Renal cortical epithelial cell (primary cell): ENCODE measurements around the gene CHMP4A. TPM values are rescaled to one million over a fixed set of nuclear protein-coding genes. Genes with fewer than 3 reads are reported as not detected.
A peak's percentile ranks its signal among the peaks of the same experiment; 100 is the strongest.

Experiments used
- DNase-seq: peaks from one replicate; pipeline ENCODE4 v3.0.0-alpha.2; 2011; ENCODE audit warnings: low read depth
- total RNA-seq: library from RNA; depleted of rRNA; stranded (reverse); fragments of >200 nt; gene quantifications from 2 replicates; pipeline ENCODE4 v1.2.3, GENCODE V29; 2014

CHMP4A gene
- total RNA-seq, 1 donor from 2014 or later: 65.1 TPM

- DNase-seq: peak; percentile 72
Measured at GRCh38 chr14:24195186-24196070, 17.9 kb downstream of the CHMP4A start, which contains the start of gene TM9SF1. TSS of gene TM9SF1 (minus strand) at chr14:24195441. CDS start at chr14:24195019, 422 bp downstream.

GRCh38 chr14:24194873-24195185, 18.5 kb downstream of the CHMP4A start:
- DNase-seq: no peak

- no peak for DNase-seq
Measured at GRCh38 chr14:24194186-24194872, 19.0 kb downstream of the CHMP4A start.

- DNase-seq: no peak
Measured at GRCh38 chr14:24192933-24193332, 20.4 kb downstream of the CHMP4A start.

GRCh38 chr14:24190416-24190815, 22.9 kb downstream of the CHMP4A start:
- DNase-seq: no peak

GRCh38 chr14:24189460-24189859, 23.8 kb downstream of the CHMP4A start:
- DNase-seq: no peak

GRCh38 chr14:24189059-24189375, 24.3 kb downstream of the CHMP4A start:
- DNase-seq: no peak

- peak; percentile 94 for DNase-seq
Measured at GRCh38 chr14:24188251-24189058, 24.8 kb downstream of the CHMP4A start, which contains the start of gene IPO4. TSS of gene IPO4 (minus strand) at chr14:24188816. CDS start at chr14:24188787, 29 bp downstream.

- no peak for DNase-seq
Measured at GRCh38 chr14:24187539-24187915, 25.8 kb downstream of the CHMP4A start.

- no peak for DNase-seq
Measured at GRCh38 chr14:24186831-24187538, 26.3 kb downstream of the CHMP4A start.

- no peak for DNase-seq
Measured at GRCh38 chr14:24185741-24186140, 27.5 kb downstream of the CHMP4A start.

GRCh38 chr14:24185026-24185425, 28.3 kb downstream of the CHMP4A start:
- no peak for DNase-seq

GRCh38 chr14:24184104-24184970, 29.0 kb downstream of the CHMP4A start:
- DNase-seq: no peak

GRCh38 chr14:24183014-24183481, 30.2 kb downstream of the CHMP4A start:
- DNase-seq: no peak

- no peak for DNase-seq
Measured at GRCh38 chr14:24182110-24182882, 31.0 kb downstream of the CHMP4A start.

GRCh38 chr14:24181371-24182077, 31.8 kb downstream of the CHMP4A start:
- no peak for DNase-seq

GRCh38 chr14:24179961-24180796, 33.1 kb downstream of the CHMP4A start:
- DNase-seq: peak; percentile 99

- DNase-seq: no peak
Measured at GRCh38 chr14:24179294-24179960, 33.9 kb downstream of the CHMP4A start.
